ENCODE results near the gene STIL.

Gene STIL

DNA sequence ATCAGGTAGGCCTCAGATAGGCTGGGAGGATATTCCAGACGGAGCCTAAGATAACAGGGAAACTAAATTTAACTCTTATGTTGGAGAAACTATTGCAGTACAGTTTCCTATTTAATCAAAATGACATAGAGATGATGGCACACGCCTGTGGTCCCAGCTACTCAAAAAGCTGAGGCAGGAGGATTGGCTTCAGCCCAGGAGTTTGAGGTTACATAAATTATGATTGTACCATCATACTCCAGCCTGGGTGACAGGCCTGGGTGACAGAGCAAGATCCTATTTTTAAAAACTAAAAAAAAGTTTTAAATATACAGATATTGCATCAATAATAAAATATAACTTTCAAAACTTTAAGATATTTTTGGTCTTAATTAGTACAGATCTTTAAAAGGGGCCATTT is 56.7 kb downstream of the STIL start:
- DNase-seq, result no peak

GRCh38 chr1:47252795-47253194 is 61.2 kb downstream of the STIL start:
- Histone ChIP-seq H3K18ac (ENCODE audit: low read length) (no peak overlapping the region), H3K4me2 (ENCODE audit: low read length) (no peak overlapping the region), H3K27ac (ENCODE audit: low read depth, low read length) (no peak overlapping the region), H3K27me3 (ENCODE audit: insufficient read depth, low read length, poor library complexity) (no peaks in the 10 kb centered on the region), H2BK120ac (ENCODE audit: low read depth, low read length) (no peak overlapping the region), H4K5ac (ENCODE audit: low read length) (no peak overlapping the region), H3K56ac (ENCODE audit: low read length) (no peak overlapping the region), H3K23ac (ENCODE audit: low read length) (no peak overlapping the region), H3K36me3 (ENCODE audit: control insufficient read depth, insufficient read depth, low read length) (peaks cover 7% of the 10 kb centered on the region), H2AK5ac (ENCODE audit: low read length) (no peak overlapping the region), H3K79me2 (ENCODE audit: control insufficient read depth, insufficient read depth, low read length) (no peaks in the 10 kb centered on the region), H3K4ac (ENCODE audit: low read depth, low read length) (no peak overlapping the region), H3K79me1 (ENCODE audit: low read length) (no peaks in the 10 kb centered on the region), H2BK15ac (replicated peaks; ENCODE audit: low read depth) (no peak overlapping the region), H3K9ac (ENCODE audit: low read length) (no peak overlapping the region), H3K4me3 (ENCODE audit: low read length) (no peak overlapping the region), H4K8ac (ENCODE audit: low read depth, low read length) (no peak overlapping the region), H2BK5ac (ENCODE audit: low read length) (no peak overlapping the region), H3K4me1 (ENCODE audit: control insufficient read depth, low read depth, low read length) (no peaks in the 10 kb centered on the region)
- WGBS (ENCODE audit: extremely low coverage, insufficient coverage, low lambda C conversion rate), result no CpG with 5 or more reads among the region's 5 CpGs
- DNase-seq, result no peak

More for the DNA sequence above, 56.7 kb downstream of the STIL start:
- H4K8ac ChIP-seq (ENCODE audit: low read depth, low read length), result no peak overlapping the region
- no peaks in the 10 kb centered on the region for H3K79me2 ChIP-seq (ENCODE audit: control insufficient read depth, insufficient read depth, low read length)
- H2AK5ac ChIP-seq (ENCODE audit: low read length), result no peak overlapping the region
- no peak overlapping the region for H3K4me3 ChIP-seq (ENCODE audit: low read length)
- no peak overlapping the region for H3K4me2 ChIP-seq (ENCODE audit: low read length)
- no peaks in the 10 kb centered on the region for H3K27me3 ChIP-seq (ENCODE audit: insufficient read depth, low read length, poor library complexity)
- H3K4ac ChIP-seq (ENCODE audit: low read depth, low read length), result no peak overlapping the region
- no peak overlapping the region for H3K9ac ChIP-seq (ENCODE audit: low read length)
- H3K36me3 ChIP-seq (ENCODE audit: control insufficient read depth, insufficient read depth, low read length), result peaks cover 7% of the 10 kb centered on the region
- no peak overlapping the region for H3K18ac ChIP-seq (ENCODE audit: low read length)
- no peak overlapping the region for H2BK15ac ChIP-seq (replicated peaks; ENCODE audit: low read depth)
- no peak overlapping the region for H3K27ac ChIP-seq (ENCODE audit: low read depth, low read length)
- no peak overlapping the region for H3K23ac ChIP-seq (ENCODE audit: low read length)
- H2BK120ac ChIP-seq (ENCODE audit: low read depth, low read length), result no peak overlapping the region
- H4K5ac ChIP-seq (ENCODE audit: low read length), result no peak overlapping the region
- no CpG with 5 or more reads among the region's 2 CpGs for WGBS (ENCODE audit: extremely low coverage, insufficient coverage, low lambda C conversion rate)
- no peak overlapping the region for H2BK5ac ChIP-seq (ENCODE audit: low read length)
- H3K56ac ChIP-seq (ENCODE audit: low read length), result no peak overlapping the region
- no peaks in the 10 kb centered on the region for H3K4me1 ChIP-seq (ENCODE audit: control insufficient read depth, low read depth, low read length)
- H3K79me1 ChIP-seq (ENCODE audit: low read length), result no peaks in the 10 kb centered on the region

GRCh38 chr1:47252369-47252768 is 61.6 kb downstream of the STIL start:
- Histone ChIP-seq H3K36me3 (ENCODE audit: control insufficient read depth, insufficient read depth, low read length) (peaks cover 7% of the 10 kb centered on the region), H3K79me2 (ENCODE audit: control insufficient read depth, insufficient read depth, low read length) (no peaks in the 10 kb centered on the region), H2BK120ac (ENCODE audit: low read depth, low read length) (no peak overlapping the region), H3K18ac (ENCODE audit: low read length) (no peak overlapping the region), H3K9ac (ENCODE audit: low read length) (no peak overlapping the region), H3K4ac (ENCODE audit: low read depth, low read length) (no peak overlapping the region), H3K23ac (ENCODE audit: low read length) (no peak overlapping the region), H3K56ac (ENCODE audit: low read length) (no peak overlapping the region), H3K79me1 (ENCODE audit: low read length) (no peaks in the 10 kb centered on the region), H2BK5ac (ENCODE audit: low read length) (no peak overlapping the region), H4K8ac (ENCODE audit: low read depth, low read length) (no peak overlapping the region), H2AK5ac (ENCODE audit: low read length) (no peak overlapping the region), H2BK15ac (replicated peaks; ENCODE audit: low read depth) (no peak overlapping the region), H3K27me3 (ENCODE audit: insufficient read depth, low read length, poor library complexity) (no peaks in the 10 kb centered on the region), H3K4me3 (ENCODE audit: low read length) (no peak overlapping the region), H3K27ac (ENCODE audit: low read depth, low read length) (no peak overlapping the region), H3K4me1 (ENCODE audit: control insufficient read depth, low read depth, low read length) (no peaks in the 10 kb centered on the region), H3K4me2 (ENCODE audit: low read length) (no peak overlapping the region), H4K5ac (ENCODE audit: low read length) (no peak overlapping the region)
- WGBS (ENCODE audit: extremely low coverage, insufficient coverage, low lambda C conversion rate), result no CpG with 5 or more reads among the region's 1 CpG
- no peak for DNase-seq

GRCh38 chr1:47249755-47250154 is 64.2 kb downstream of the STIL start:
- no peak overlapping the region for H4K5ac ChIP-seq (ENCODE audit: low read length)
- no peak overlapping the region for H3K23ac ChIP-seq (ENCODE audit: low read length)
- WGBS (ENCODE audit: extremely low coverage, insufficient coverage, low lambda C conversion rate), result no CpG with 5 or more reads among the region's 3 CpGs
- H2BK15ac ChIP-seq (replicated peaks; ENCODE audit: low read depth), result no peak overlapping the region
- H2AK5ac ChIP-seq (ENCODE audit: low read length), result no peak overlapping the region
- H3K18ac ChIP-seq (ENCODE audit: low read length), result no peak overlapping the region
- H4K8ac ChIP-seq (ENCODE audit: low read depth, low read length), result no peak overlapping the region
- H3K79me1 ChIP-seq (ENCODE audit: low read length), result no peaks in the 10 kb centered on the region
- H3K4ac ChIP-seq (ENCODE audit: low read depth, low read length), result no peak overlapping the region
- H3K4me2 ChIP-seq (ENCODE audit: low read length), result no peak overlapping the region
- no peak overlapping the region for H3K4me3 ChIP-seq (ENCODE audit: low read length)
- H3K27ac ChIP-seq (ENCODE audit: low read depth, low read length), result no peak overlapping the region
- DNase-seq, result no peak
- H3K4me1 ChIP-seq (ENCODE audit: control insufficient read depth, low read depth, low read length), result no peaks in the 10 kb centered on the region
- H3K56ac ChIP-seq (ENCODE audit: low read length), result no peak overlapping the region
- no peak overlapping the region for H2BK120ac ChIP-seq (ENCODE audit: low read depth, low read length)
- H2BK5ac ChIP-seq (ENCODE audit: low read length), result no peak overlapping the region
- no peaks in the 10 kb centered on the region for H3K79me2 ChIP-seq (ENCODE audit: control insufficient read depth, insufficient read depth, low read length)
- no peaks in the 10 kb centered on the region for H3K27me3 ChIP-seq (ENCODE audit: insufficient read depth, low read length, poor library complexity)
- no peak overlapping the region for H3K9ac ChIP-seq (ENCODE audit: low read length)
- peaks cover 5% of the 10 kb centered on the region for H3K36me3 ChIP-seq (ENCODE audit: control insufficient read depth, insufficient read depth, low read length)

GRCh38 chr1:47244339-47244862 is 69.5 kb downstream of the STIL start:
- Histone ChIP-seq H3K79me1 (ENCODE audit: low read length) (no peaks in the 10 kb centered on the region), H3K9ac (ENCODE audit: low read length) (no peak overlapping the region), H2BK120ac (ENCODE audit: low read depth, low read length) (no peak overlapping the region), H3K4ac (ENCODE audit: low read depth, low read length) (no peak overlapping the region), H3K36me3 (ENCODE audit: control insufficient read depth, insufficient read depth, low read length) (no peaks in the 10 kb centered on the region), H2BK5ac (ENCODE audit: low read length) (no peak overlapping the region), H3K79me2 (ENCODE audit: control insufficient read depth, insufficient read depth, low read length) (no peaks in the 10 kb centered on the region), H3K27ac (ENCODE audit: low read depth, low read length) (no peak overlapping the region), H3K4me3 (ENCODE audit: low read length) (no peak overlapping the region), H3K18ac (ENCODE audit: low read length) (no peak overlapping the region), H3K27me3 (ENCODE audit: insufficient read depth, low read length, poor library complexity) (no peaks in the 10 kb centered on the region), H3K4me1 (ENCODE audit: control insufficient read depth, low read depth, low read length) (no peaks in the 10 kb centered on the region), H3K56ac (ENCODE audit: low read length) (no peak overlapping the region), H3K23ac (ENCODE audit: low read length) (no peak overlapping the region), H4K5ac (ENCODE audit: low read length) (no peak overlapping the region), H4K8ac (ENCODE audit: low read depth, low read length) (no peak overlapping the region), H3K4me2 (ENCODE audit: low read length) (no peak overlapping the region), H2AK5ac (ENCODE audit: low read length) (no peak overlapping the region), H2BK15ac (replicated peaks; ENCODE audit: low read depth) (no peak overlapping the region)
- DNase-seq, result no peak
- no CpG with 5 or more reads among the region's 3 CpGs for WGBS (ENCODE audit: extremely low coverage, insufficient coverage, low lambda C conversion rate)

GRCh38 chr1:47243910-47244309 is 70.0 kb downstream of the STIL start:
- no CpG with 5 or more reads among the region's 5 CpGs for WGBS (ENCODE audit: extremely low coverage, insufficient coverage, low lambda C conversion rate)
- Histone ChIP-seq H3K27me3 (ENCODE audit: insufficient read depth, low read length, poor library complexity) (no peaks in the 10 kb centered on the region), H3K4me3 (ENCODE audit: low read length) (no peak overlapping the region)

More at GRCh38 chr1:47243910-47244309, 70.0 kb downstream of the STIL start:
- Histone ChIP-seq H3K4me2 (ENCODE audit: low read length) (no peak overlapping the region), H3K79me1 (ENCODE audit: low read length) (no peaks in the 10 kb centered on the region), H3K4me1 (ENCODE audit: control insufficient read depth, low read depth, low read length) (no peaks in the 10 kb centered on the region), H2BK5ac (ENCODE audit: low read length) (no peak overlapping the region), H2AK5ac (ENCODE audit: low read length) (no peak overlapping the region), H2BK120ac (ENCODE audit: low read depth, low read length) (no peak overlapping the region), H3K36me3 (ENCODE audit: control insufficient read depth, insufficient read depth, low read length) (no peaks in the 10 kb centered on the region), H2BK15ac (replicated peaks; ENCODE audit: low read depth) (no peak overlapping the region), H4K8ac (ENCODE audit: low read depth, low read length) (no peak overlapping the region), H3K9ac (ENCODE audit: low read length) (no peak overlapping the region), H3K27ac (ENCODE audit: low read depth, low read length) (no peak overlapping the region), H3K56ac (ENCODE audit: low read length) (no peak overlapping the region), H4K5ac (ENCODE audit: low read length) (no peak overlapping the region), H3K23ac (ENCODE audit: low read length) (no peak overlapping the region), H3K18ac (ENCODE audit: low read length) (no peak overlapping the region), H3K79me2 (ENCODE audit: control insufficient read depth, insufficient read depth, low read length) (no peaks in the 10 kb centered on the region), H3K4ac (ENCODE audit: low read depth, low read length) (no peak overlapping the region)
- no peak for DNase-seq

Data from mesendoderm (in vitro differentiated cells).